Hindlimb muscle (tissue), 1 donor: ENCODE measurements around the gene NKX6-2. TPM values are rescaled to one million over a fixed set of nuclear protein-coding genes. Genes with fewer than 3 reads are reported as not detected.
"Not testable (repeated sequence)": the region's sequence is repeated elsewhere in the genome, so short reads cannot be mapped to it uniquely, and the experiment has no call there.

ENCODE experiments used
- DNase-seq: peaks from one replicate; pipeline ENCODE4 v3.0.0-alpha.2; 2013
- polyA plus RNA-seq: library from polyadenylated mRNA; unstranded; fragments of 120-200 nt; gene quantifications from one replicate; pipeline ENCODE4 v1.2.1, GENCODE V29; 2013; ENCODE audit not compliant: insufficient read length

Gene NKX6-2
- 3.5 TPM for polyA plus RNA-seq

DNA sequence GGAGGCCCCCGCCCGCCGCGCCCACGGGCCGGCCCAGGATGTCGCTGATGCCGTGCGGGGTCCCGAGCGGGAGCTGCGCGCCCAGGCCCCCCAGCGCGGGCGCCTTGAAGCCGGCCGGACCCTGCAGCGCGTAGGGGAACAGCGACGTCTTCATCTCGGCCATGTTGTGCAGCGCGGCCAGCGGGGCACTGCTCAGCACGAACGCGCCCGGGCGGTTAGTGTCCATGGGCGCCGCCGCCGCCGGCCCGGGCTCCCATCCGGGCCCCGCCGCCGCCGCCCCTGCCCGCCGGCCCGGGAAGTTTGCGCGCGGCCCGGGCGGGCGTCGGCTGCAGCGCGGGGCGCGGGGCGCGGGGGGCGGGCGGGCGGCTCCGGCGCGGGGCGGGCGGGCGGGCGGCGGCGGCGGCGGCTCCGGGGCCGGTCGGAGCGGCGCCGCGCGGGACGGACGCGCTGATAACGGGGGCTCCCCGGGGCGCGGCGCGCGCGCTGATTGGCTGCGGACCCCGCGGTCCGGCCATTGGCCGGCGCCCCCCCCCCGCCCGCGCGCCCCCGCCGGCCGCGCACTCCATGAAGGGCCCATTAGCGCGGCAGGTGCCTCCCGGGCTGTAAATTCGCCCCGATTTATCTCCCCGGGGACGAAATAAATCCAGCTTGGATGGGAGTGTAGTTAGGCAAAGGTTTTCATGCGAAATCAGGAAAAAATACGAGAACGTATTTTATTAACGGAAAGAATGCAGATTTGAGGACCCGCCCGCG is at the start of gene NKX6-2:
NKX6-2 (minus strand) TSS at position 425 of the 753 bp plus-strand sequence; CDS start at position 226, 199 bp downstream.
- no peak for DNase-seq

DNA sequence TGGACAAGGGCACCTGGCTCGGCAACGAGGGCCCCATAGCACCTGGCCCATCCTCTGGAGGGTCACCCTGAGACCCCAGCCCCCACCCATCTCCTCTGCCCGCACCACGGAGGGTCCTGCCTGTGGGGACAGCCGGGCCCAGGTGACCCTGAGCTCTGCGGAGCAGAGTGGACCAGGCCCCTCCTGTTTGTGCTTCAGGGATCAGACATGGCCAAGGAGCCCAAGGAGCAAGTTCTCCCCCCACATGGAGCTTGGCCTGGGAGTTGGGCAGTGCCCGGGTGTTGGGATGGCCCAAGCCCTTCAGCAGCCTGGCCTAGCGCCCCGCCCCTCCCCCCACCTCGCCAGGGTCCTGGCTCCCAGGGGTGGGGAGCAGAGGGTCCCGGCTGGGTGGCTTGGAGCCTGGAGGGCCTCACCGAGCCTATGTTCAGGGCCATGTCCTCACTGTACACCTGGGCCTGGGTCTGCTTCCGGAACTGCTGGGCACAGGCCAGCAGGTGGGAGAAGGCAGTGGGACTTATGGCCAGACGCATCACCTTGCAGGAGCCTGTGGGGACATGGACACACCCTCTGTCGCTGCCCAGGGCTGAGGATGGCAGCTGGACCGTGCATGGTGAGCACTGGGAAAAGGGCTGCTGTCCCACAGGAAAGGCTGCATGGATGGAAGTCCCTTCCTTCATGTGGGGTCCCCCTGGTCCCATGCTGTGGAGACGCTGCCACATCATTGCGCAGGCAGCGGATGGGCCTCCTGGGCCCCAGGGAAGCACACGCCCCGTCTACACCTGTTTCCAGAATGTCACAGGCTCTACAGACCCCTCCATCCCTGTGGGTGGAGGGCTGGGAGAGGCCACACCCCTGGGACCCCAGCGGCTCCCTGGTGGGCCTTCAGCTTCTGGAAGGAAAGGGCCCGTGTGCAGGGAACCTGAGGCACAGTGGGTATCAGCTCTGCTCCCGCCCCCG is 49.2 kb upstream of the NKX6-2 start:
- DNase-seq: no peak

DNA sequence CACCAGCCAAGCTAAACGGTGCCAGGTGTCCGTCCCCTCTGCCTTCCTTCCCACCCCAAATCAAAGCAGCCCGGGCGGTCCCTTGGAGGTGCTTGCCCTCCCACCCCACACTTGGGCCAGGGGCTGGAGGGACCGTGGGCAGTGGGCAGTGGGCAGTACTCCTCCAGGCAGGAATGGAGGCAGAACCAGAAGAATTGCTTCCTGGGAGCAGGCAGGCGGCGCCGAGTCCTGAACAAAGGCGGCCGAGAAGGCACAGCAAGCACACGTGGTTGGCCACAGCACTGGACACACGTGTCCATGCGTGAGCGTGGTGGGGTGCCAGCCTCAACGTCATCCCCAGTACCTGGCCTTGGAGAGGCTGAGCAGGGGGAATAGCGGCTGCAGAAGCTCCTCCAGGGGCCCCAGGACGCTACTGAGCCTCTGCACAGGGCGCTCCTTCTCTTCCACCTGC is 48.4 kb upstream of the NKX6-2 start:
- no peak for DNase-seq

DNA sequence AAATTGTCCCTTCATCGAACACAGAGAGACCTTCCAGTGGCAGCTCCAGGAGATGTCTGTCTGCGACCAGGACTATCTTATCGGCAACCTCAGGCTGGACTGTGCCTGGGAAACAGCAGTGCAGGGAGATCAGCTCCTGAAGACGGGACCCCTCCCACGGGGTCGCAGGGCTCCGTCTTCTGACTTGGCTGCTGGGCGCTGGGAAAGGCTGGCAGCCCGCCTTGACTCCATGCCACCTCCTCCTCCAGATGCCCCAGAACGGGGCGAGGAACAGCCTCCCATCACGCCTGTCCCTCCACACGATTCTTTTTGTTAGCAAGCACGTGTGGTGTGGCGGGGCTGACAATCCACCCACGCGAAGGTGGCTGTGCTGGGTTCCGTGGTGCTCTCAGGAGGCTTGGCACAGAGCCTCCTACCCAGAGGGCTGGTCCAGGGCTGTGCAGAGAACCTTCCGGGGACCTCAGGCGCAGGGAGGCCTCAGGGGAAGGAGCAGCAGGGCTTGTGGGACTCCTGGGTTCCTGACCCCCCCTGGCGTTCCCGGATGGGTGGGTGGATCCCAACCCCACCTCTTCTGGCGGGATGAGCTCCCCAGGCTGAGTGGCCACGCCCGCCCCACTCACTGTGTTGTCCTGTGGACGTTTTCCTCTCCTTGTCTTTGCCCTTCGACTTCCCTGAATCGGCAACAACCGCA is 47.6 kb upstream of the NKX6-2 start:
- DNase-seq: no peak

DNA sequence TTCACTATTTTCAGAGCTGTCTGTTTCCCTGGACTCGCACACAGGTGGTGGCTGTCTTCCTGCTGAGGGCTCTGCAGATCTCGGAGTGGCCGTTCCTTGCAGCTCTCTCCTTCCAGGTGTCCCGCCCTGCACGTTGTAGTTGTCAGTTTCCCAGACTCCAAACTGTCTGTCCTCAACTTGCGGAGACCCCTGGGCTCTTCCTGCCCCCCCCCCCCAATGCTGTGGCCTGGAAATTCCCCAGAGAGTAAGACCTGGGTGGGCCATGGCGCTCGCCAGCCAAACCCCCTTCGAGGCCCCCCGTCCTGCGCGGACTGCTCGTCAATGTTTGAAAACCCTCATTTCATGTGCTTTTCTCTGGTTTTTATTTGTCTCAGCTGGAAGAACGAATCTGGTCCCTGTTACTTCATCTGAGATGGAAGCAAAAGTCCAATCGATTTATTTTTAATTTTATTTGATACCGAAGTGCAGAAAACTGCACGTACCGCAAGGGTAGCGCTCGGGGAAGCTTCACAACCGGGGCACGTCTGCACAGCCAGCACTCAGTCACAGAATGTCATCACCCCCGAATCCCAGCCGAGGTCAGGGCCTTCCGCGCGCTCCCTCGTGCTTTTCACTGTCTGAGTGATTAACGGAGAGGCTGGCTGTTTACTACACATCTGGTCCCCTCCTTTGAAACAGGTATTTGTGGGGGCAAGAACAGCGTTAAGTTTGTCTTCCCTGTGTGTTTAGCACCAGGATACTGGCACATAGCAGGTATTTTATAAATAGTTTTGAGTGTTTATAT is 46.4 kb upstream of the NKX6-2 start:
- DNase-seq: no peak

DNA sequence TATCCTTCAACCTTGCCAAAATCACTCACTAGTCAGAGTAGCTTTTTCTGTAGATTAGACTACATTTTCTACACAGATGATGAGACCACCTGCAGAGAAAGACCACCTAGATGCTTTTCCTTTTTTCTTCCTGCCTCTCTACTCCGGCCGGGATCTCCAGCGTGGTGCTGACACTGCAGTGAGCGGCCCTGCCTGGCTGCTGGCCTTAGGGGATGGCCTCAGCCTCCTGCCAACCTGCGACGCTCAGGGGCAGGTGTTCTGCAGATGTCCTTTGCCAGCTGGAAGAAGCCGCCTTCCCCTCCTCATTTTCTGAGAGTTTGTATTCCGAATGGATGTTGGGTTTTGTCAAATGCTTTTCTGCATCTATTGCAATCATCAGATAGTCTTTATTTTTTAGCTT is 43.5 kb upstream of the NKX6-2 start:
- DNase-seq: no peak

DNA sequence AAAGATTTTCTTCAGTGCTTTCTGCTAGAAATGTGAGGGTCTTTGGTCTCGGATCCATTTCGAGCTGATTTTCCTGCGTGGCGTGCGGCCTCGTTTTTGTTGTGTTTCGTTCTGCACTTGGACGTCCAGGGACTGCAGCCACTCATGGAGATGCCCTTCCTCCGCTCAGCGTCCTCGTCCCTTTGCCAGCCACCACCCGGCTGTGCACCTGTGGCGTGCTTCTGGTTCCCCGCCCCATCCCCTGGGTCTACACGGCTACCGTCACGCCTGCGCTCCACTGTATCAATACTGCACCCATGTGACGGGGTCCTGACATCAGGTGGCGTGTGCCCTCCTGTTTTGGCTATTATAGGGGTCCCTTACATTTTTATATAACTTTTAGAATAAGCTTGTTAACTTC is 42.7 kb upstream of the NKX6-2 start:
- DNase-seq: no peak

DNA sequence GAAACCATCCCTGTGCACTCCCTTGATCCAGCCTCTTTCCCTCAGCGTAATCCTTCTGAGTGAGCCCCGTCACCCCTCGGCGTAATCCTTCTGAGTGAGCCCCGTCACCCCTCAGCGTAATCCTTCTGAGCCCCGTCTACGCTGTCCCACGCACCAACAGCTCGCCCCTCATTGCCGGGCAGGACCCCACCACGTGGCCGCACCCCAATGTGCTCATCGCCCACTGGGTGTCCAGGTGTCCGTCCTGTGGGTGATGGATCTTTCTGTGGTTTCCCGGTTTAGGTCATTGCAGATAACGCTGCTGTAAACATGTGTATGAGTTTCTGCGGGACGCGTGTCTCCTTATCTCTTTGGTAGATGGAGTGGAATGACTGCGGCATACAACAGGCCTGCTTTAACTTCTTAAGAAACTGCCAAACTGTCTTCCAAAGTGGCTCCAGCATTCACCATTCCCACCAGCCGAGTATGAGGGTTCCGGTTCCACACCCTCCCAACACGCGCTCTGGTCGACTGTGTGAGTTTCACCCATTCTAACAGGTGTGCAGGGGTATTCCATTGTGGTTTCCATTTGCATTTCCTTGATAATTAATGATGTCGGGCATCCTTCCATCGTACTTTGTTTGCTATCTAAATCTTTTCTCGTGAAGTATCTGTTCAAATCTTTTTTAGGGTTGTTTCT is 42.1 kb upstream of the NKX6-2 start:
- no peak for DNase-seq

DNA sequence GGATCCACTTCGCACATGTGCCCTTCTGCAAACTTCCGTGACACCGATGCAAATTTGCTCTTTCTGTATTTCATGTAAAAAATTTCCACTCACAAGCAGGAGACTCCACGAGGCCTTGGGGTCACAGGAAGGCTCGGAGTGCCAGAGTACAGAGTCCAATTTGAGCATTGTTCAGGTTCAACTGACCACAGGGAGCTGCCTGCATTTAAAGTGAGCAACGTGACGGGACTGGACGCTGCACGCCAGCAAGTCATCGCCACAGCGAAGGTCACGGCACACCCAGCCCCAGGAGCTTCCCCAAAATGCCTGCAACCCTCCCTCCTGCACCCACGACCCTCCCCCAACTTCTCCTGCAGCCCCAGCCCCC is 41.5 kb upstream of the NKX6-2 start:
- no peak for DNase-seq

DNA sequence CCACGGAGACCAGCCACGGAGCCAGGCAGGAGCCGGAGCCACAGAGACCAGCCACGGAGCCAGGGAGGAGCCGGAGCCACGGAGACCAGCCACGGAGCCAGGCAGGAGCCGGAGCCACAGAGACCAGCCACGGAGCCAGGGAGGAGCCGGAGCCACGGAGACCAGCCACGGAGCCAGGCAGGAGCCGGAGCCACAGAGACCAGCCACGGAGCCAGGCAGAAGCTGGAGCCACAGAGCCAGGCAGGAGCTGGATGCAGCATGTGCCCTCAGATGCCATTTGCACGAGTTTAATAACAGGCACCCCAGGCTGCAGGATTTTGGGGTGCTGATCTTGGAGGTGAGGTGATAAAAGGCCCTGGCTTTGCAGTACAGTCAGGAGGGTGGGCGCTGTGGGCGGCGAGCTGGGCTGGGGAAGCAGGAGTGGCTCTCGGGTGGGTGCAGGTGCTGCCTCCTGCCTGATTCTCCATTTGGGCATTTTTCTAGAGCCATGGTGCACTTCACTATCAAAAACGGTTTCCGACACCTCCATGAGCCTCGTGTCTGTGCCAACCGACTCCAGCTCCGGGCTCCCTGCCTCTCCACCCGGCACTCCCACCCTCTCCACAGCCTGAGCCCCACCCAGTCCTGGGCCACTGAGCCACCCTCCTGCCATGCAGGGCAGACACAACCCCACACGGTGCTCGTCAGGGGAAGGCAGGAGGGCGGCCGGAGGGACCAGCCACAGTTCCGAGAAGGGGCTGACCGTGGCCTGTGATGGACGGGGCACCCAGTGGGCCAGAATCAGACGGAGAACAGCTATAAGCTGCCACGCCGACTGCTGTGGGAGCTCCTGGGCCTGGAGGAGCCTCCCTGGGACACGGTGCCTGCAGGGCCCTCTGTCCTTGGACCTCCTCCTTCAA is 40.8 kb upstream of the NKX6-2 start:
- no peak for DNase-seq

DNA sequence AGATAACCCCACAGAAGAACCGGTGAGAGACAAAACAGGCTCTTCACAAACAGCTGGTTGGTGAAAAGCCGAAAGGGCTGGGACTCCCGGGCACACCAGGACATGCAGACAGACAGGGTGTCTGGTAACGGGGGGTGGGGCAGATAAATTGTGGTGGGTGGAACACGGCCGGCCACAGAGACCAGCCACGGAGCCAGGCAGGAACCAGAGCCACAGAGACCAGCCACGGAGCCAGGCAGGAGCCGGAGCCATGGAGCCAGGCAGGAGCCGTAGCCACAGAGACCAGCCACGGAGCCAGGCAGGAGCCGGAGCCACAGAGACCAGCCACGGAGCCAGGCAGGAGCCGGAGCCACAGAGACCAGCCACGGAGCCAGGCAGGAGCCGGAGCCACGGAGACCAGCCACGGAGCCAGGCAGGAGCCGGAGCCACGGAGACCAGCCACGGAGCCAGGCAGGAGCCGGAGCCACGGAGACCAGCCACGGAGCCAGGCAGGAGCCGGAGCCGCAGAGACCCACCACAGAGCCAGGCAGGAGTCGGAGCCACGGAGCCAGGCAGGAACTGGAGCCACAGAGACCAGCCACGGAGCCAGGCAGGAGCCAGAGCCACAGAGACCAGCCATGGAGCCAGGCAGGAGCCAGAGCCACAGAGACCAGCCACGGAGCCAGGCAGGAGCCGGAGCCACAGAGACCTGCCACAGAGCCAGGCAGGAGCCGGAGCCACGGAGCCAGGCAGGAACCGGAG is 40.0 kb upstream of the NKX6-2 start:
- not testable (repeated sequence) for DNase-seq

DNA sequence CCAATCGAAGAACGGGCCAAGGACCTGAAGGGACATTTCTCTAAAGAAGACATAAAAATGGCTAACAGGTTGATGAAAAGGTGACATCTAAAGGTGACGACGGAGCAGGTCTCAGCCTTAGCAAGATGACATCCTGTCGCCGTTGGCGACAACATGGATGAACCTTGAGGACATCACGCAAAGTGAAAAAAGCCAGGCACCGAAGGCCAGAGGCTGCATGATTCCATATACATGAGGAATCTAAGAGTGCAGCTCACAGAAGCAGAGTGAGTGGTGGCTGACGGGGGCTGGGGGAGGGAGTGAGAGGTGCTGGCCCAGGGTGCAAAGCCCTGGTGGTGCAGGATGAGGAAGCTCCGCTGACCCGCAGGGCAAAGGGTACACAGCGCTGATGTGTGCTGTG is 34.1 kb upstream of the NKX6-2 start:
- DNase-seq: no peak

DNA sequence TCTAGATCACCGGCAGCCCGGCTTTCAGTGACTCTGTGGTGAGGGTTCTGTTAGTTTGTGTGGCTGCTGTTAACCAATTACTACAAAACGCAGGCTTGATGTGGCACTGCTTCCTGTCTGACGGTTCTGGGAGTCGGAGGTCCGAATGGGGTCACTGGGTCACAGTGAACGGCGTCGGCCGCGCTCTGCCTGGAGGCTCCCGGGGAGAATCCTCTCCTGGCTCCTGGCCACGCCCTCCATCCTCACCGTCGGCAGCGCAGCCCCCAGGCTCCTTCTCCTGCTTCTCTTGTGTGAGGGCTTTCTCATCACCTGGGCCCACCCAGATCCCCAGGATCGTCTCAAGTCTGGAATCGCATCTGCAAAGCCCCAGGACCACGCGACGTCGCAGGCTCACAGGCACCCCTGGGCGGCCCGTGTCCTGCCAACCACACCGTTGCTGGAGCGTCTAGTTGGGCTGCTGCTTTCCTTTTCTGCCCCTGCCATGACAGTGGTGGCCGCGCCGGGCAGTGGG is 31.8 kb upstream of the NKX6-2 start:
- DNase-seq: no peak

DNA sequence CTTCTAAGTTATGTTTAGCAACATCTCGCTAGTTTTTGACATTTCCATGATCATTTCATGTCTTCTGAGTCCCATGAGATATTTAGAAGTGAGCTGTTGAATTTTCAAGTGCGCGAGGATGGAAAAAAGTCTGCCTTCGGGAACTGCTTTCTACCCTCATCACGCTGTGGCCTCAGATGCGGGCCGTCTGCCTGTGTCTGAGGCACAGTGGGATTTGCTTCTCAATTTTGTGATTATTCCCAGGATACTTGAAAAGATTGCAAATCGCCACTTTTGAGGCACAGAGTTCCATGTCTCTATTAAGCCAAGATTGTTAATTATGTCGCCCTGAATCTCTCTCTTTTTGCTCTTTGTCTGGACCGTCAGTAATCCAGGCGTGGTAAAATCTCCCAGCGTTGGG is 30.8 kb upstream of the NKX6-2 start:
- DNase-seq: no peak

DNA sequence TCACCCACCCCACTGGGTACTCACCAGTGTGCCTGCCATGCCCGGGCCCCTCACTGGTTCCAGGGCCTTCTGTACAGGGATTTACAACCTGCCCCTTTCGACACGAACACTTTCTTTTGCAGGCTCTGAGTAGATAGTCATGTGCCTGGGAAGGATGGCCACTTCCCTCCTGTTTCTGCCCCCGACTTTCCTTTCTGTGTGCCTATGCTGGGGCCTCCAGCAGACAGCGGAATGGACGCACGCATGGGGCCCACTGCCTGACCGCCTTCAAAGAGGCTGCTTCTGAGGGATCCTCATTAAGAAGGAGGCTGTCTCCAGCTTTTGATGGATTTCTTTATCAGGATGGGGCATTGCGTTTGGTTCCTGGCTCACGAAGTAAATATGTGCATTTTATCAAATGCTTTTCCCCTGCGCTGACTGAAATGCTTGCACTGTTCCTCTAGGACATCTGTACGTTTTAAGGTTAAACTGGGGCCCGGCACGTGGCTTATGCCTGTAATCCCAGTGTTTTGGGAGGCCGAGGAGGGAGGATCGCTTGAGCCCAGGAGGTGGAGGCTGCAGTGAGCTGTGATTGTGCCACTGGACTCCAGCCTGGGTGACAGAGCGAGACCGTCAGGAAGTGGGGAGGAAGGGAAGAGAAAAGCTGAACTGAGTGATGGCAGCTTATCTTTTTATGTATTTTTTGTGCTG is 29.4 kb upstream of the NKX6-2 start:
- DNase-seq: no peak

DNA sequence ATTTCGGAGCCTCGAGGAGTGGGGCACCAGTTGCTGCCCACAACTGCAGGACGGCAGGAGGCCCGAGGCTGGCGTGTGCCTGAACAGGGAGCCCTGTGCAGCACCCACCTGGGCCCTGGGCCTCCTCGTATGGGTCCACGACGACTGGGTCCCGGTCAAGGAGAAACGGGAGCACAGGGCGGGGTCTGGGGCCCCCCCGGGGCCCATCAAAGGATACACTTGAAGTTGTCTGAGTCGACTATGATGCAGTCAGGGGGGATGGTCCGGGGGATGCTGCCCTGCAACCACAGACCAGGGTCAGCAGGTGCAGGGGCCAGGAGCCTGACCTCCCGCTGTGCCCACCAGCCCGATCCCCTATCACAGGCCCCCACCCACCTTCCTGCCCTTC is 28.5 kb upstream of the NKX6-2 start:
- DNase-seq: no peak

DNA sequence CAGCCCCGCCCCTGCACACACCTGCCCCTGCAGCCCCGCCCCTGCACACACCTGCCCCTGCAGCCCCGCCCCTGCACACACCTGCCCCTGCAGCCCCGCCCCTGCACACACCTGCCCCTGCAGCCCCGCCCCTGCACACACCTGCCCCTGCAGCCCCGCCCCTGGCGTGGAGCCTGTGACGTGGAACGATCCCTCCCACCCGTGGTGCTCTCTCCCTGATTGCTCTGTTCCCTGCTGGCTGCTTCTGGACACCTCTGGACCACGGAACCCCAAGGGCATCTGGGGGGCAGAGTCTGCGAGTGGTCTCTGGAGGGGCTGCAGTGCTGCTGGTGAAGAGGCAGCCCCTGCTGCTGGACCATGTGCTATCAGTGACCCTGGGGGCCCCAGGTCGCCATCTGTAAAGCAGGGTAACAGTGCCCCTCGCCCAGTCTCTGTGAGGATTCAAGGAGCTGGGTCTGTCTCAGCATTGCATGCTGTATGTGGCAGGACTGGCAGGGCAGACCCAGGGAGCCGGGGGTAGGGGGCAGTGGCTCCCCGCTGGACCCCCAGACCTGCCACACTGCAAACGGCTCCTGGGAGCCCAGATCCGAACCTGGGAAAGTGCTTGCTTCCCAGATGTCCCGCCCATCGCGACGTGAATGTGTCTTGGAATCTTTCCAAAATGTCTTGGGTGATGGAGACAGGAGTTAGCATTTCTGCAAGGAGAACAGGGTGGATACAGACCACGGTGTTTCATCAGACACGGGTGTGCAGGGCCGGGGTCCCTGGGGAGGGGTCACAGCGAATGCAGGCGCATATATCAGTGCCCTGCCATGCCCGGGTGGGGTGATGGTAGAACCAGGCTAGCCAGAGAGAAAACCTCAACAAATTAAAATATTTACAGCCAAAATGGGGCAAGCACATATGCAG is 27.9 kb upstream of the NKX6-2 start:
- no peak for DNase-seq

DNA sequence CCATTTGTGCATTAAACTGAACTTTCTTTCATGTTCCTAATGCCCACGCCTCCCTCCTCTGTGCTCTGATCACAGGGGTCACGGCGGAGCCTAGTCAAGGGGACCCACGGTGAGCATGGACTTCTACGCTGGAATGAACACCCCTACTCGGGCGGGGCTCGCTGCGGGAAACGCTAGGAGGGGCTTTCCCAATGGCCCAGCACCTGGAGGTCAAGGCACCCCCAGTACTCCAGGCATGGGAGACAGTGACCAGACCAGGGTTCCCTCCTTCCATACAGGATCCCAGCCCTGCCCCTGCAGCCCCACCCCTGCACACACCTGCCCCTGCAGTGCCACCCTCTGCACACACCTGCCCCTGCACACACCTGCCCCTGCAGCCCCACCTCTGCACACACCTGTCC is 27.1 kb upstream of the NKX6-2 start:
- no peak for DNase-seq
